ENCODE results near the gene EHD3. TPM values are rescaled to one million over a fixed set of nuclear protein-coding genes. Genes with fewer than 3 reads are reported as not detected.

Gene EHD3
- total RNA-seq, 2 experiments from 2014 or later: 1.5 to 1.6 TPM

DNA sequence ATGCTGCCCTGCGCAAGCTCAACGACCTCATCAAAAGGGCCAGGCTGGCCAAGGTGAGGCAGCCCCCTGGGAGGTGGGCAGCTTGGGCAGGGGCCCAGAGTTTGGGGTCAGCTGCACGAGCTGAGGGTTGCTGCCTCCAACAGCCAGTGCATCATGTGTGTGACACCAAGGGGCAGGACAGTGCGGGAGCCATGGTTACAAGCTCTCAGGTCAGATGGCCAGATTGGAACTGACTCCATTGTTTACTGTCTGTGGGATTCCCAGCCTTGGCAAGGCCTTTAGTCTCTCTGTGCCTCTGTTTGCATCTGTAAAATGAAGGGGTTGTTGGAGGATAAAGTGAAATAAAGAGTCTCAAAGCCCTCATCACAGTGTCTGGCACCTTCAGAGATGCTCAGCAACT, 26.9 kb downstream of the EHD3 start:
- Mint-ChIP-seq H3K4me3 (no peak overlapping the region), H3K27me3 (no peaks in the 10 kb centered on the region), H3K36me3 (no peaks in the 10 kb centered on the region), H3K4me1 (no peaks in the 10 kb centered on the region), H3K27ac (no peak overlapping the region), H3K9me3 (no peaks in the 10 kb centered on the region)
- ATAC-seq (ENCODE audit: low read depth) (no peak), DNase-seq (no peak)
- POLR2A ChIA-PET: no interaction called here

DNA sequence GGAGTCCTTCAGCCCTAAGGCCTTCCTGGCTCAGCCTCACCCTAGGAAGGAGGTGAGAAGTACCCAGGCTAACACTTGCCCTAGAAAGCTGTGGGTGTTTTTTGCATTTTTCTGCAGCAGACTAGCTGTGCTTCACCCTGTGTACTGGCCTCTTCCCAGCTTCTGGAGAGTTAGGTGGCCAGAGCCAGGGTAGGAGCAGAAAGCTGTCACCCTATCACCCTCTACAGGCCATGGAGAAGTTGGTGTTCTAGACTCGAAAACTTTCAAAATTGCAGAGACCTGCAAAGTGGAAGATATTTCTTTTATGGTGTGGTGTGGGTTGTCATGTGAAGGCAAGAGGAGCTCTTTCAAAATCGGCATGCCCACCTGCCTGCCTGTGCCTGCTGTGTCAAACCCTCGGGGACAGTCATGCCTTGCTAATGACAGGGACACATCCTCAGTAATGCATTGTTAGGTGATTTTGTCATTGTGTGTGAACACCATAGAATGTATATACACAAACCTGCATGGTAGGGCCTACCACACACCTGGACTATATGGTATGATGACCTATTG, 29.8 kb downstream of the EHD3 start:
- Mint-ChIP-seq H3K4me1 (no peaks in the 10 kb centered on the region), H3K27me3 (no peaks in the 10 kb centered on the region), H3K4me3 (no peak overlapping the region), H3K9me3 (no peaks in the 10 kb centered on the region), H3K27ac (no peak overlapping the region), H3K36me3 (no peaks in the 10 kb centered on the region)
- DNase-seq (no peak), ATAC-seq (ENCODE audit: low read depth) (no peak)
- POLR2A ChIA-PET: no interaction called here

DNA sequence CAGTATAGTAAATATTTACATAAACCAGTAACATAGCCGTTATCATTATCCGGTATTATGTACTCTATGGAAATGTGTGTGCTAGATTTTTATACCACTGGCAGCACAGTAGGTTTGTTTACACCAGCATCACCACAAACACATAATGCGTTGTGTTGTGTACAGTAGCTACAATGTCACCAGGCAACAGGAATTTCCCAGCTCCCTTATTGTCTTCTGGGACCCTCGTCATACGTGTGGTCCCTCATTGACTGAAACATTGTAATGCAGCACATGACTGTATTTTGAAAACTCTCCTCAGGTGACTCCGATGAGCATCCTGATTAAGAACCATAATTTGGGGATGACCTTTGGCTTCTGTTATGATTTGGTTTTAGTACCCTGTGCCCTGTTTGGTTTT, 31.3 kb downstream of the EHD3 start:
- H3K9me3 Mint-ChIP-seq: no peaks in the 10 kb centered on the region
- no peak for DNase-seq
- H3K27me3 Mint-ChIP-seq: no peaks in the 10 kb centered on the region
- no peak overlapping the region for H3K4me3 Mint-ChIP-seq
- H3K36me3 Mint-ChIP-seq: no peaks in the 10 kb centered on the region
- no peak for ATAC-seq (ENCODE audit: low read depth)
- H3K27ac Mint-ChIP-seq: no peak overlapping the region
- POLR2A ChIA-PET: no interaction called here
- no peaks in the 10 kb centered on the region for H3K4me1 Mint-ChIP-seq

DNA sequence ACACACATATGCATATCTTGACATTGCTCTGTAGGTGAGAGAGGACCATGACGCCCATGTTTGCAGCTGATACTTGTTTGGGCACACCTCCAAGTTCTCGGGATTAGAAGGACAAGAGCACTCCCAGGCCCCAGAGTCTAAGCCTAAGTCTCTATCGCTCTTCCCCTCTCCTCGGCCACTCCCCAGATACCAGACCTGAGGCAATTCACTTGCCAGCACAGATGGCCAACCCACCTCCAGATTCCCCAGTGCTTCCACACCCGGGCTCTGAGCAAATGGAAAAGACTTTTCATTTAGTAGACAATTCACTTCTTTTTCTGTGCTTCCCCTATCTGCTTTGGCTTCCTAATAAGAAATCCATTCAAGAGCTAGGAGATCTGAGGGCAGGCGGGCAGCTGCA, 32.9 kb downstream of the EHD3 start:
- Mint-ChIP-seq H3K27me3 (no peaks in the 10 kb centered on the region), H3K27ac (no peak overlapping the region), H3K9me3 (no peaks in the 10 kb centered on the region), H3K4me3 (no peak overlapping the region), H3K4me1 (no peaks in the 10 kb centered on the region), H3K36me3 (no peaks in the 10 kb centered on the region)
- DNase-seq (no peak), ATAC-seq (ENCODE audit: low read depth) (no peak)
- POLR2A ChIA-PET: no interaction called here

DNA sequence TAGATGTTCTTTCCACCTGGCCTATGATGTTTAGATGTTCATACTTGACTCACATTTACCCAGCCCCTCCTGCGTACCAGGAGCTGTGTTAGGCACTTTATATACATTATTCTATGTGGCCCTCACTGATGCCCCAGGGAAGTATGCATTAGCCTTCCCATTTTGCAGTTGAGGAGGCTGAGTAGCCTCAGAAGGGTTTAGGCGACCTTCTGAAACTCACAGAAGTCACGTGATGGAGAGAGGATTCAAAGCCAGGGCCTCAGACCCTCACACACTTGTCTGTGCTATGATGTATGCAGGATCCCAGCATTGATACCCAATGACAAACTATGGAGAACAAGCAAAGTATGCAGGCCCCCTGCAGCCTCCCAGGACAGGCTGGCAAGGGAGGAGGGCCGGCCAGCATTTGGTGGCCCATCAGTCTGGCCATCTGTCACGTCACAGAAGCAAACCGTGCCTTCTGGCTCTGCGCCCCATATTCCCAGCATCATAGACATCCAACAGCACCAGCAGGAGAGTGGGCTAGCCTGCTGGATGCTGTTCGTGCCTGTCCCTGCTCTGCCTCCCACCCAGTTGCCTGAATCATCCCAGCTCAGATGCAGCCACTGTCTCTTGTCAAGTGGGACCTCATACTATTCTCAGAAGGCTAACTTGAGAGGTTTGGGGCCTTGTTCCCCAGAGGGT, 33.6 kb downstream of the EHD3 start:
- H3K27ac Mint-ChIP-seq: no peak overlapping the region
- ATAC-seq (ENCODE audit: low read depth): no peak
- H3K36me3 Mint-ChIP-seq: no peaks in the 10 kb centered on the region
- H3K27me3 Mint-ChIP-seq: no peaks in the 10 kb centered on the region
- POLR2A ChIA-PET: no interaction called here
- no peaks in the 10 kb centered on the region for H3K4me1 Mint-ChIP-seq
- H3K4me3 Mint-ChIP-seq: no peak overlapping the region
- no peak for DNase-seq
- H3K9me3 Mint-ChIP-seq: no peaks in the 10 kb centered on the region

DNA sequence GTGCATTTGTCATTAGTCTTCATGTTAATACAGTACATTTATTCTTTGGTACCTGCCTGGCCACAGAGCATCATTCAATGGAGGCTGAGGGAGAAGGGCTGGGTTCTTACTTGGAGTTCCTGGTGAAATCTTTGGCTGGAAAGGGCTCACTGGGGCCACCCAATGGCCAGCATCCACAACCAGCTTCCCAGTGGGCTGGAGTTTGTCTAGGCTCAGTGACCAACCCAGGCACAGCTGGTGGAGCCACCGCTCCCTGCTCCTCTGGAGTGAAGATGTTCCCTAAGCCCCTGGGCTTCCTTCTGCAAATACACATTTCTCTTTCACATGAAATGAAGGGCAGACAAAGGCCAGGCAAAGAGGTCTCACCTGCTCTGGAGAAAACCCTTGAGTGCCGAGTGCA, 34.4 kb downstream of the EHD3 start:
- DNase-seq (no peak), ATAC-seq (ENCODE audit: low read depth) (no peak)
- H3K9me3 Mint-ChIP-seq: no peaks in the 10 kb centered on the region
- H3K27me3 Mint-ChIP-seq: no peaks in the 10 kb centered on the region
- H3K4me3 Mint-ChIP-seq: no peak overlapping the region
- no peaks in the 10 kb centered on the region for H3K36me3 Mint-ChIP-seq
- H3K27ac Mint-ChIP-seq: no peak overlapping the region
- H3K4me1 Mint-ChIP-seq: no peaks in the 10 kb centered on the region
- POLR2A ChIA-PET: no interaction called here

DNA sequence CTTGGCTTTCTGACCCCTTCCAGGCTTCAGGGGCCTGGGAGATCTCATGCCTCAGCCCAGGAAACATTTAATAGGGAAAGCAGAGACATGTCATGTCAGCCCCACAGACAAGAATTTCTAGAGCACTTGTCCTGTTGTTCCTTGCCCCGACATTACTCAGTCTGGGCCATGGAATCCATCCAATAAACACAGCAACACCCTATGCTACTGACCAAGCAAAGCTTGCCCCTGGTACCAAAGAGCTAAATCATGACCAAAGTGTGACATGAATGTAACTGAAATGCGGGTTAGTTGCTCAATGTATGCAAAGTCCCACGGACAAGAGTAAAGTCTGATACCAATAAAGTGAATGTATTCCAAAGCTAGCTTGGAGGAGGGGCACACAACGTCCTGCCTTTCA, 35.1 kb downstream of the EHD3 start:
- POLR2A ChIA-PET: no interaction called here
- H3K27ac Mint-ChIP-seq: no peak overlapping the region
- H3K9me3 Mint-ChIP-seq: no peaks in the 10 kb centered on the region
- no peaks in the 10 kb centered on the region for H3K4me1 Mint-ChIP-seq
- no peak overlapping the region for H3K4me3 Mint-ChIP-seq
- no peak for ATAC-seq (ENCODE audit: low read depth)
- no peaks in the 10 kb centered on the region for H3K36me3 Mint-ChIP-seq
- H3K27me3 Mint-ChIP-seq: peaks cover 3% of the 10 kb centered on the region
- no peak for DNase-seq

DNA sequence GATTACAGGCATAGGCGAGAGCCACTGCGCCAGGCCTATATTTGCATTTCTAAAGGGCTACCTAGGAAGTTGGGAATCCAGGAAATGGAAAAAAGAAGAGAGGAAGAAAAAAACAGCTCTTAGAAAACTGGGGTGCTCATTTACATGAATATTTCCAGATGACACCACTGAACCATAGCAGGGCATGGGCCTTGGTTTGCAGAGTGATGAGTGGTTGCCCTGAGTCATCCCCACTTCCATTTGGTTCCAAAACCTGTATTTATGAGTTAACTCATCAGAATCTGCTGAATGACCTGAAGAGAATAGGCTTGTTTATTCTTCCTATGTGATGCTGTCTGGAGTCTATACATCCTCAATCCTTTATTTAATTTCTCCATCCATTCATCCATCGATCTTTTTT, 36.2 kb downstream of the EHD3 start:
- H3K27me3 Mint-ChIP-seq: peaks cover 3% of the 10 kb centered on the region
- no peaks in the 10 kb centered on the region for H3K36me3 Mint-ChIP-seq
- H3K9me3 Mint-ChIP-seq: no peaks in the 10 kb centered on the region
- no peak overlapping the region for H3K4me3 Mint-ChIP-seq
- DNase-seq (no peak), ATAC-seq (ENCODE audit: low read depth) (no peak)
- POLR2A ChIA-PET: no interaction called here
- H3K27ac Mint-ChIP-seq: no peak overlapping the region
- H3K4me1 Mint-ChIP-seq: no peaks in the 10 kb centered on the region

DNA sequence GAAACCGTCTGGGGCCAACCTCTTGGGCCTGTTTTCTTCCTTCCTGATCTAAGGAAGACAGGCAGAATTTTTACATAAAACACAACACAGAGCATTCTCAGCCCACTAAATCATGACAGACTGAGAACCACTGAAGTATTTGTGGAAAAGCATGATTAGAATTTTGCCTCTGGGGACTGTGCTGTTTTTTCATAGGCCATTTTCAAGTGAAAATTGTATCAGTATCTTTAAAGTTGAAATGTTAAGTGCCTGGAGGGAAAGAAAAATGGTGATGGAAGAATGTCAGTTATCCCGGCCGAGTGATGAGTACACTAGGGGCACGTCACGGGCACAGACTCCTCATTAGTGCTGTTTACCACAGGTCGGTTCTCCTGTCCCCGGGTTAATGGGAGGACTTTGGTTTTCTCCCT, 36.9 kb downstream of the EHD3 start:
- Mint-ChIP-seq H3K4me3 (no peak overlapping the region), H3K4me1 (no peaks in the 10 kb centered on the region), H3K36me3 (no peaks in the 10 kb centered on the region), H3K27ac (no peak overlapping the region), H3K9me3 (no peaks in the 10 kb centered on the region), H3K27me3 (peaks cover 3% of the 10 kb centered on the region)
- POLR2A ChIA-PET: no interaction called here
- DNase-seq (no peak), ATAC-seq (ENCODE audit: low read depth) (no peak)

DNA sequence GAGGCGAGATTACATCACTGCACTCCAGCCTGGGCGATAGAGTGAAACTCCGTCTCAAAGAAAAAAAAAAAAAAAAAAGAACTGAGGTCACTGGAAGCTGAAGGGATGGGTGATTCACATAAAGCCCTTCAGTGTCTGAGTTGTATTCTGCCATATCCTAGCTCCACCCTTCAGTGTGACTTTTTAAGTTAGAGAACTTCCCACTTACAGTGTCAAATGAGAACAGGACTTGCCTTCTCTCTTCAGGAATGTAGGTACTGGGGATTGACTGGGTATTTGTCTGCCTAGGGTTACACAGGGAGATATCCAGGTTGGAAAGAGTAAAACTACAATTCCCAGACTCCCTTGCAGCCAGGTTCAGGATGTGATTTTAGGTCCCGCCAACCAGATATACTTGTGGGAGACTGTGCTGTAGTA, 37.9 kb downstream of the EHD3 start:
- POLR2A ChIA-PET: no interaction called here
- ATAC-seq (ENCODE audit: low read depth): no peak
- no peaks in the 10 kb centered on the region for H3K4me1 Mint-ChIP-seq
- H3K27me3 Mint-ChIP-seq: peaks cover 7% of the 10 kb centered on the region
- H3K4me3 Mint-ChIP-seq: no peak overlapping the region
- H3K27ac Mint-ChIP-seq: no peak overlapping the region
- no peaks in the 10 kb centered on the region for H3K36me3 Mint-ChIP-seq
- no peak for DNase-seq
- H3K9me3 Mint-ChIP-seq: no peaks in the 10 kb centered on the region

DNA sequence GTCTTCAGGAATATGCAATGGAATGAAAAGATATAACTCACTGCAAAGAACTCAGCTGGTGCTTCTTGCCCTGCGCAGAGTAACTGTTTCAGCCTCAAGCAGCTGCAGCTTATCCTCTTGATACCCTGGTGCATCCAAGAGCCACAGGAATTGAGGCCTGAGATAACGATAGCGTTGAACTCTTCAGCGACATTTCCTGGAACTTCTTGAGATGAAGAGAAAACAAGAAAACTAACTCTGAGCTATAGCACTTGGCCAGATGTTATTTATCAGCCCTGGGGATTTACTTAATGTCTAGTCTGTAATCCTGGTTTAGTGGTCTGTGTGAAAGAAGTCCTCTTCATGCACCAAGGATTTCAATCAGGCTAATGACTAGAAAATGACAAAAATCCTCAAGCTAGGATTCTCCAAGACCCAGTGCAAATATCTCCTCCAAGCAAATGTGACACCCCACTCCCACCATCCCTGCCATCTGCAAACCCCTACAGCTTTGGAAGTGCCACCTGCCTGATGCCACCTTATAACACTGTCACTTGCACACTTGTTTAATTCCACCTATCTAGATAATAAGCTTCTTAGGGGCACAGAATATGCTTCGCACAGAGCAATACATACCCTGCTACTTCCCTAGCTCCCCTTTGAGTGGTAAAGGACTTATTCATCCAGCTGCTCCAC, 40.6 kb downstream of the EHD3 start:
- H3K27ac Mint-ChIP-seq: no peak overlapping the region
- peaks cover 3% of the 10 kb centered on the region for H3K4me1 Mint-ChIP-seq
- H3K36me3 Mint-ChIP-seq: no peaks in the 10 kb centered on the region
- POLR2A ChIA-PET: no interaction called here
- H3K9me3 Mint-ChIP-seq: no peaks in the 10 kb centered on the region
- peaks cover 8% of the 10 kb centered on the region for H3K27me3 Mint-ChIP-seq
- DNase-seq: no peak
- no peak overlapping the region for H3K4me3 Mint-ChIP-seq
- no peak for ATAC-seq (ENCODE audit: low read depth)

DNA sequence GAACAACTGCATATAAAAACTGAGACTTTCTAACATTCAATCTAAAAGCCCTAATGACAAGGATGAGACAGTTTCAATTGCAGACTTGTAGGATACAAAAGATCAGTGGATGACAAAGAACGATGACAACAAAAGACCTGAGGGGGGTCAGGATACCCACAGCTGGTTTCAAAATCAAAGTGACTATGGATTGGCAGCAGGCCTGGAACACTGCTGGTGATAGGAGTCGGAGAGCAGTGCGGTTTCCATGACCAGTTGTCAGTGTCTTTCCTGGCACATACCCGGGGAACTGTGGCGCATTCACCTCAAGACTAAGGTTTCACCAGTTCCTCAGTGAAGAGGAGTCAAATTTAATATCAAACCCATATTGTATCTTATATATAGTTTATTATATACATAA, 42.0 kb downstream of the EHD3 start:
- POLR2A ChIA-PET: no interaction called here
- H3K4me3 Mint-ChIP-seq: no peak overlapping the region
- no peaks in the 10 kb centered on the region for H3K36me3 Mint-ChIP-seq
- peaks cover 3% of the 10 kb centered on the region for H3K4me1 Mint-ChIP-seq
- no peaks in the 10 kb centered on the region for H3K9me3 Mint-ChIP-seq
- no peak for DNase-seq
- peaks cover 11% of the 10 kb centered on the region for H3K27me3 Mint-ChIP-seq
- H3K27ac Mint-ChIP-seq: no peak overlapping the region
- ATAC-seq (ENCODE audit: low read depth): no peak

DNA sequence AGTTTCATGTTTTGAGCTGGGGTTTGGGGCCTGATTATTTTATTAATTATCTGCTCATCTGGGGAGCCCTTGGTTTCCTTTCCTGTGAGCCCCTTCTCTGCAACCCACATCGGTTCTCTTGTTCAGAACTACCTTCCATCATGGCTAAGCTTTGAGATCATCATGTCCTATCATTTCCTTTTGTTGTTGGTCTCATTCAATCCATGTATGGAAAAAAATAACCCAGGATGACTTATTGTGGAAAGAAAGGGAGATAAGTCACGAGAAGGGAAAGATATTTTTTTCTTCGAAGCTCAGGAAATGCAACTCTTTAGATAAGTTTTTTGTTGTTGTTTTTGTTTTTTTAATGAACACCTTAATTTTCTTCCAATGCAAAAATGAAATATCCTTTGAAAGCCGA, 43.7 kb downstream of the EHD3 start:
- Mint-ChIP-seq H3K4me3 (no peak overlapping the region), H3K27ac (no peak overlapping the region), H3K27me3 (peaks cover 11% of the 10 kb centered on the region), H3K36me3 (no peaks in the 10 kb centered on the region), H3K4me1 (peaks cover 3% of the 10 kb centered on the region), H3K9me3 (no peaks in the 10 kb centered on the region)
- DNase-seq (no peak), ATAC-seq (ENCODE audit: low read depth) (no peak)
- POLR2A ChIA-PET: no interaction called here

DNA sequence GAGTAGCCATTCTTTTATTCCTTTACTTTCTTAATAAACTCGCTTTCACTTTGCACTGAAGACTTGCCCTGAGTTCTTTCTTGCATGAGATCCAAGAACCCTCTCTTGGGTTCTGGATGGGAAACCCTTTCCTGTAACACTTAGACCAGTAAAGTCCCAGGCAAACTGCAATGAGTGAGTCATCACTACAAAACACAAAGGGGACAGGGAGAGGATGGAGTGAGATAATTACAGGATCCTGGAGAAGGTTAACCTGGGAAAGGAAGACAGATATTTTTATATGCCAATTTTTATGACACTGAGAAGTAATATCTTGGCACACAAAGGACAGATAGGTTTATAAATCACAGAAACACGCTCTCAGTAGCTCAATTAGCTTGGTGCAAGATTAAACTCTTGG, 48.7 kb downstream of the EHD3 start:
- DNase-seq: no peak
- POLR2A ChIA-PET: no interaction called here
- Mint-ChIP-seq H3K9me3 (peaks cover 2% of the 10 kb centered on the region), H3K27me3 (peaks cover 3% of the 10 kb centered on the region), H3K36me3 (no peaks in the 10 kb centered on the region), H3K4me1 (peaks cover 4% of the 10 kb centered on the region), H3K4me3 (no peak overlapping the region), H3K27ac (no peak overlapping the region)
- ATAC-seq (ENCODE audit: low read depth): no peak
